ENCODE results near the gene CMTR2. TPM values are rescaled to one million over a fixed set of nuclear protein-coding genes. Genes with fewer than 3 reads are reported as not detected.

CMTR2 gene
- total RNA-seq, 1 donor from 2014 or later = 29.1 TPM

Other genes with a start within 250 kb of the CMTR2 start
- not detected in 2 replicates for gene HYDIN, start 58.7 kb downstream of the CMTR2 start, total RNA-seq
- not detected in 2 replicates for gene CALB2, start 69.3 kb upstream of the CMTR2 start, total RNA-seq
- gene TLE7, start 152.7 kb upstream of the CMTR2 start, total RNA-seq = not detected in 2 replicates
- 2.4 and 3.8 TPM in 2 replicates for gene ZNF23, start 172.8 kb upstream of the CMTR2 start, total RNA-seq
- 1.3 TPM in 2 replicates for gene ZNF19, start 199.9 kb upstream of the CMTR2 start, total RNA-seq
- gene CHST4, start 237.0 kb upstream of the CMTR2 start, total RNA-seq = not detected in 2 replicates